PC-9 (cell line): ENCODE data around the gene CLASP1.

Source experiments
- EZH2 ChIP-seq: fragments of 200-600 bp; sonication (generic); IDR thresholded peaks from 2 replicates; pipeline ENCODE4 v1.8.0; 2017; ENCODE audit warnings: antibody characterized with exemption, low read depth
- TF ChIP-seq, protein P1 (sequence below): fragments of 200-600 bp; sonication (generic); conservative IDR thresholded peaks from 2 replicates; pipeline ENCODE4 v1.6.1; 2017; ENCODE audit warnings: mixed run types, antibody characterized with exemption, mild to moderate bottlenecking, moderate library complexity

DNA sequence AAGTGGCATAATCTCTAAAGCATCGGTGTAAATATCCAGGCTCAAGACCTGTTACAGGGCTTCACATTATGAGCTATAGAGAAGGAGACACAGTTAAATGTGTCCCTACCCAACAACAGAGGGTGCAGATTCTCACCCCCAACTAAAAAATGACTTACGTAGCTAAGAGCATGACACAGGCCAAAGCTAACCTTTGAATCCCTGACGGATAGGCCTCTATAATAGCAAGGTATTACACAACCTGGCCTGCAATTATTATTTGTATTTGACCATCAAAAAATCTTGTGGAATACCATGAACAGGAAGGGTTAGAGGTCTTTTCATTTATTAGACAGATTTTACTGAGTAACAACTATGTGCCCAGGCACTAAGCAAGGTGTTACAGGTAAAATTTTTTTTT lies 73.5 kb downstream of the CLASP1 start:
- TF ChIP-seq, protein P1, sequence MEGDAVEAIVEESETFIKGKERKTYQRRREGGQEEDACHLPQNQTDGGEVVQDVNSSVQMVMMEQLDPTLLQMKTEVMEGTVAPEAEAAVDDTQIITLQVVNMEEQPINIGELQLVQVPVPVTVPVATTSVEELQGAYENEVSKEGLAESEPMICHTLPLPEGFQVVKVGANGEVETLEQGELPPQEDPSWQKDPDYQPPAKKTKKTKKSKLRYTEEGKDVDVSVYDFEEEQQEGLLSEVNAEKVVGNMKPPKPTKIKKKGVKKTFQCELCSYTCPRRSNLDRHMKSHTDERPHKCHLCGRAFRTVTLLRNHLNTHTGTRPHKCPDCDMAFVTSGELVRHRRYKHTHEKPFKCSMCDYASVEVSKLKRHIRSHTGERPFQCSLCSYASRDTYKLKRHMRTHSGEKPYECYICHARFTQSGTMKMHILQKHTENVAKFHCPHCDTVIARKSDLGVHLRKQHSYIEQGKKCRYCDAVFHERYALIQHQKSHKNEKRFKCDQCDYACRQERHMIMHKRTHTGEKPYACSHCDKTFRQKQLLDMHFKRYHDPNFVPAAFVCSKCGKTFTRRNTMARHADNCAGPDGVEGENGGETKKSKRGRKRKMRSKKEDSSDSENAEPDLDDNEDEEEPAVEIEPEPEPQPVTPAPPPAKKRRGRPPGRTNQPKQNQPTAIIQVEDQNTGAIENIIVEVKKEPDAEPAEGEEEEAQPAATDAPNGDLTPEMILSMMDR = no peak
- no peak for TF ChIP-seq EZH2
